GM18507 (cell line): ENCODE results near the gene HIPK4.
"Not testable (repeated sequence)": the region's sequence is repeated elsewhere in the genome, so short reads cannot be mapped to it uniquely, and the experiment has no call there.

Experiments
- DNase-seq: peaks from one replicate; pipeline ENCODE4 v3.0.0; 2011; ENCODE audit warnings: low read depth; ENCODE audit not compliant: insufficient read length; ENCODE audit errors: extremely low spot score
- FAIRE-seq: peaks from 2 replicates; lab custom pipeline; 2011; peaks lifted over from hg19 to GRCh38; lab: Jason Lieb, UNC

Gene HIPK4

GRCh38 chr19:40418040-40418439, 28.1 kb upstream of the HIPK4 start:
- DNase-seq, result no peak
- FAIRE-seq, result no peak

GRCh38 chr19:40417643-40417981, 27.6 kb upstream of the HIPK4 start:
- FAIRE-seq, result no peak
- DNase-seq, result no peak

GRCh38 chr19:40416918-40417642, 27.1 kb upstream of the HIPK4 start:
- no peak for DNase-seq
- FAIRE-seq, result peak; percentile 71

GRCh38 chr19:40415768-40416167, 25.8 kb upstream of the HIPK4 start:
- DNase-seq (no peak), FAIRE-seq (no peak)

DNA sequence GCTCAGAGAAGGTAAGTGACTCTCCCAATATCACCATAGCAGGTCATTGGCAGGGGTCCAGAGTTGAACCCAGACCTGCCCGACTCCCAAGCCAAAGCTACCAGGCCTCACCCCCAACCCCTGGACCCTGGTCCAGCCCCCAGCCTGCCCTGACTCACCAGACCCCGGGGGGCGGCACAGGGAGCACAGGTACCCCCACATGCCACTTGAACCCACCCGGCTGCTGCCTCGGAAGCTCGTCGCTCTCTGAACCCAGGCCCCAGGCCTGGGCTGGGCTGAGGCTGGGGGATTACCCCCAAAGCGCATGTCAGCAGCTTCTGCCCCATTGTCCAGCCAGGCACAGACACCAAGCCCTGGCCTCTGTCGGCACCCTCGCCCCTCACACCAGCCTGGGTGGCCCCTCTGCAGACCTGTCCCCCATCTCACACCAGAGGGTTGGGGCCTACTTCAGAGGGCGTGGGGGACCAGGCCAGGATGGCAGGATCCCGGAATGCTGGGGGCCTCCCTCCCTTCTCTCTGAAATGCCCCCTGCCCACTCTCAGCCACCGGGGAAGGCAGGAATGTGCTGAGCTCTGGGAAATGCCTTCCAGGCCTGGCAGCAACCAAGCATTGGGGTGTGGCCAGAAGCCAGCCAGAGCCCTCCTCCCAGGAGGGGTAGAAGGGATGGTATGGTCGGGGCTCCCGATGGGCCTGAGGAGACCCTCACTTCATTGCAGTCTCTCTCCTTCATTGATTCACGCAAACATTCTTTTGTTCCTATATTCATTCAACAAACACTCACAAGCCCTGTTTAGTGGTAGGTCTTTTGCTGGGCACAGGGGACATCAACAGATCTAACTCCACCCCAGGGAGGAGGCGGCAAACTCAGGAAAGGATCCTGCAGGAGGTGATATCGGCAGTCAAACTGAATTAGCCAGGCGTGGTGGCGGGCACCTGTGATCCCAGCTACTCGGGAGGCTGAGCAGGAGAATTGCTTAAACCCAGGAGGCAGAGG, 24.9 kb upstream of the HIPK4 start:
- FAIRE-seq (no peak), DNase-seq (no peak)

- FAIRE-seq (no peak), DNase-seq (no peak)
These were observed 23.4 kb upstream of the HIPK4 start, which contains the start of gene PRX for GRCh38 chr19:40413291-40413845. Gene PRX, minus strand, starts transcription at chr19:40413378. Its CDS starts 5,446 bp downstream, at chr19:40407932.

GRCh38 chr19:40412866-40413265, 22.9 kb upstream of the HIPK4 start:
- FAIRE-seq (no peak), DNase-seq (no peak)

GRCh38 chr19:40411958-40412499, 22.0 kb upstream of the HIPK4 start:
- DNase-seq (no peak), FAIRE-seq (no peak)

DNA sequence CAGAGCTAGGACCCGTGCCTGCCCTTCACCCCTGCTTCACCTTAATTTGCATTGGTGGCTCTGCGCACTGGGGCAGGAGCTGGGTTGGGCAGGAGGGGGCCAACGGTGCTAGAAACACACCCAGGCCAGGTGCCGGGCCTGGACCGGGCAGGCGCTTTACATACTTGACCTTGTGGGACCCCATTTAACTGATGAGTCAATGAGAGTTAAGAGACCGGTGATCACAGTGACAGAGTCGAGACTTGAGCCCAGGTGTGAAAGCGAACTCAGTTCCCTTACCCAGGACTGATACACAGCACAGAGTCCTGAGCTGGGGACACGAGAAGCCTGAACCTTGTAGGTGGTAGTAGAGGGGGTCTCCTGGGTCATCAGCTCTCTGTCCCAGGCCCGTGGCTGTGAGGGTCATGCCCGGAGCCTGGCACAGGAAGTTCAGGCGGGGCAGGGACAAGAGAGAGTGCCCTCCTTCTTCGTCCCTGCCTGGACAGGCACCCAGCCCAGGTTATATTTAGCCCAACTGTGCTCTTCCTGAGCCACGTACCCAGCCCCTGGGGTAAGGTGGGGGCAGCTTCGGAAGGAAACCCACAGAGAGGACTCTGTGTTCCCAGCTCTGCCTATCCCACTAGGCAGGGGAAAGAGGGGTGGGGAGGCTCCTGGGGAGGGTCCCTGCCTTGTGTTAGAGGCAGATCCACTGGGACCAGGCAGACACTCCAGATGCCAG, 21.3 kb upstream of the HIPK4 start:
- peak; percentile 61 for FAIRE-seq
- DNase-seq, result no peak

DNA sequence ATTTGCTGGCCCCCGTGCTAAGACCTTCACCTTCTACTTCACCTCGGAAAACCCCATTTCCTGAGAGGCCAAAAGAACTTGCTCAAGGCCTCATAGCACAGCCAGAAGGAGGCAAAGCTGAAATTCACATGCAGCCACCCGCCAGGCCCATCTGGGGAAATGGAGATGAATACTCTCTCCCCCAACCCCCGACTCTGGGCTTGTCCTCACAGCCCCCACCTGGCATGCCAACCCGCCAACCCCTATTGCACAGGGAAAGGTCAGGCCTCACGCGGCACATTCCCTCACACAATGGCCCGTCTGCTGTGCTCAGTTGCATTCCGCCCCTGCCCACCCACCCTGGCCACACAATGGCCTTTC, 20.0 kb upstream of the HIPK4 start:
- no peak for FAIRE-seq
- DNase-seq, result no peak

DNA sequence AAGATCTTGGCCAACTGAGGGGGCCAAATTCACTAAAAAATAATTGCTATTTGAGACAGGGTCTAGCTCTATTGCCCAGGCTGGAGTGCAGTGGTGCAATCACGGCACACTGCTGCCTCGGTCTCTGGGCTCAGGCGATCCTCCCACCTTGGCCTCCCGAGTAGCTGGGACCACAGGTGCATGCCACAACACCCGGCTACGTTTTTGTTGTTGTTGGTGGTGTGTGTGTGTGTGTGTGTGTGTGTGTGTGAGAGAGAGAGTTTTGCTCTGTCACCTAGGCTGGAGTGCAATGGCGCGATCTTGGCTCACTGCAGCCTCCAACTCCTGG, 18.6 kb upstream of the HIPK4 start:
- FAIRE-seq, DNase-seq: not testable (repeated sequence)

GRCh38 chr19:40407714-40408597, 18.0 kb upstream of the HIPK4 start:
- FAIRE-seq (no peak), DNase-seq (no peak)

- FAIRE-seq, result peak; percentile 94
These were observed 13.4 kb upstream of the HIPK4 start for GRCh38 chr19:40403262-40403984.

GRCh38 chr19:40400559-40400958, 10.6 kb upstream of the HIPK4 start:
- no peak for DNase-seq
- FAIRE-seq, result no peak

More at GRCh38 chr19:40403262-40403984, 13.4 kb upstream of the HIPK4 start:
- peak; percentile 87 for DNase-seq

DNA sequence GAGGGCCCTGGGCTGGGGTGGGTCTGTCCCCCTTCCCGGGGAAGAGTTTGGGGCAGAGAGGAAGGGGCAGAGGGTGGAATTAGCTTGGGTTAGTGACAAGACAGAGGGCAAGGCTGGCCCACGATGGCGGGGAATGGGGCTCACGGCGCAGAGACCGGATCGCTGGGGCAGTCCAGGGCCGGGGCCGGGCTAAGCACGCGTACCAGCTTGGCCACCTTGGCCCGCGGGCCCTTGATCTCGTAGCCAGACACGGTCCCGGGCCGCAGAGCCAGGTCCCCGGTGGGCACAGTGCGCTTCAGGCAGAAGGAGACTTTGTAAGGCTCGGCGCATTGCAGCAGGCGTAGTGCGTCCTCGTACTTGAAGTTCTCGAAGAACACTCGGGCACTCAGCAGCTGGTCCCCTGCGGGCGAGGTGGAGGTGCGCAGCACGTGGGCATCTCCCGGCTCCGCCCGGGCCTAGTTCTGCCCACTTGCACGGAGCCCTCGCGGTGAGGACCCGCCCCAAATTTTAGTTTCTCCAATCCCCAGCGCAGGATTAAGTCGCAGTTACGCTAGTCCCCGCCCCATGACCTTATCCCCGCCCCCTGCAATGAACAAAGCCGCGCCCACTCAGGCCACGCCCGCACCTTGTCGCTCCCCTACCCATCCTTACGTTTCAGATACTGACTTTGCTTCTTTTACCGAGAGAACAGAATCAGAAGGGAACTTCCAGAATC, 8.6 kb upstream of the HIPK4 start:
- FAIRE-seq, result no peak
- no peak for DNase-seq

DNA sequence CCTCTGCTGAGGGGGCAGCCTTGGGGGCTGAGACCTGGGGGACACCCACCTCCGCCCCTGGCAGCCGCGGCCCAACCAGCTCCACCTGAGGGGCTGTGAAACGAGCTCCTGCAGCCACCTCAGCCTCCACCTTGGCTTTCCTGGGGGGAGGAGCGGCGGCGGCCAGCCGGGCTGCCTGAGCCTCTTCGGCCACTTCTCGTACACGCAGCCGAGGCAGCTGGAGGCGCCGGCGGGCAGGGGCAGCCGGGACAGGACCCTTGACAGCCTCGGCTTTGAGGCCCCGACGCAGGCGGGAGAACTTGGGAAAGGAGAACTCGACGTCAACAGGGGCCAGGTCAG, 7.6 kb upstream of the HIPK4 start:
- FAIRE-seq (no peak), DNase-seq (no peak)

DNA sequence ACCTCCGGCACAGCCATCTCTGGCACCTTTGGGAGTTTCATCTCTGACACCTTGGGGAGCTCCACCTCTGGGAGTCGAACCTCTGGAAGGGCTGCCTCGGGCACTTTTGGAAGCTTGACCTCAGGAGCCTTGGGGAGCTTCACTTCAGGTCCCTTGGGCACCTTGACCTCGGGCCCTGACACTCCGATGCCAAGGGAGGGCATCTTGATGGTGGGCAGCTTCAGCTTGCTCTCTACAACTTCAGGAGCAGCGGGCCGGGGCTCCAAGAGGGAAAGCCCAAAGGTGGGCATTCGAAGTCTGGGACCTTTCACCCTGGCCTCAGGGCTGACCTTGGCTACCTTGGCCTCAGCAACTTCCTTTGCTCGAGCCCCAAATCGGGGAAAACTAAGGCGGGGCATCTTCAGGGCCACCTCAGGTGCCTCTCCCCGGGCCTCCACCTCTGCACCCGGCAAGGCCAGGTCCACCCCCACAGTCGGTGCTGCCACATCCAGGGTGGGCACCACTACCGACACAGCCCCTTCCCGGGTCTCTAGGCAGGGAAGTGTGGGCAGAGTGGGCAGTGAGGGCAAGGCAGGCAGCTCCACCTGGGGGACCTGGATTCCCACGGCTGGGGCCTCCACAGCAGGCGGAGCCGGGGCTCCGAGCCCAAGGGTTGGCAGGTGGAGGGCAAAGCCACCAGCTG, 7.0 kb upstream of the HIPK4 start:
- FAIRE-seq (no peak), DNase-seq (no peak)
